ENCODE data around the gene RBM47. TPM values are rescaled to one million over a fixed set of nuclear protein-coding genes. Genes with fewer than 3 reads are reported as not detected.

Gene RBM47
- total RNA-seq, 1 experiment from 2014 or later = 0.28 TPM

GRCh38 chr4:40475609-40476008, 154.1 kb downstream of the RBM47 start:
- TF ChIP-seq CTCF (conservative IDR thresholded peaks at IDR 0.05; ENCODE audit: low read depth, low read length) (no peak), EZH2 (IDR thresholded peaks at IDR 0.05; ENCODE audit: borderline replicate concordance, low read depth, low read length, poor library complexity, severe bottlenecking) (no peak)
- DNase-seq (ENCODE audit: low spot score) = no peak
- intact Hi-C loops (cut with micrococcal nuclease; ENCODE audit: unreplicated experiment) = no loop called here
- CTCF ChIA-PET = no interaction called here
- Histone ChIP-seq H3K36me3 (ENCODE audit: insufficient read depth, low read length, poor library complexity, severe bottlenecking) (no peaks in the 10 kb centered on the region), H3K27me3 (replicated peaks; ENCODE audit: insufficient read depth, low read depth, low read length, poor library complexity) (no peaks in the 10 kb centered on the region), H3K4me1 (ENCODE audit: insufficient read depth, low read length, poor library complexity, severe bottlenecking) (no peaks in the 10 kb centered on the region), H3K27ac (ENCODE audit: low read depth, low read length, poor library complexity, severe bottlenecking) (no peak overlapping the region), H3K9me3 (ENCODE audit: low read depth, low read length, poor library complexity, severe bottlenecking) (no peaks in the 10 kb centered on the region), H3K4me3 (ENCODE audit: low read depth, low read length, poor library complexity, severe bottlenecking) (no peak overlapping the region)
- BruUV-seq (replicated peaks) = no TSS peak
- POLR2A ChIA-PET (ENCODE audit: low non-redundant PET) = no interaction called here

GRCh38 chr4:40473578-40474388, 155.9 kb downstream of the RBM47 start:
- no peaks in the 10 kb centered on the region for H3K36me3 ChIP-seq (ENCODE audit: insufficient read depth, low read length, poor library complexity, severe bottlenecking)
- H3K9me3 ChIP-seq (ENCODE audit: low read depth, low read length, poor library complexity, severe bottlenecking) = no peaks in the 10 kb centered on the region
- H3K4me1 ChIP-seq (ENCODE audit: insufficient read depth, low read length, poor library complexity, severe bottlenecking) = no peaks in the 10 kb centered on the region
- H3K4me3 ChIP-seq (ENCODE audit: low read depth, low read length, poor library complexity, severe bottlenecking) = no peak overlapping the region
- no peak for TF ChIP-seq CTCF (conservative IDR thresholded peaks at IDR 0.05; ENCODE audit: low read depth, low read length)
- no peak for TF ChIP-seq EZH2 (IDR thresholded peaks at IDR 0.05; ENCODE audit: borderline replicate concordance, low read depth, low read length, poor library complexity, severe bottlenecking)
- CTCF ChIA-PET = no interaction called here
- intact Hi-C loops (cut with micrococcal nuclease; ENCODE audit: unreplicated experiment) = no loop called here
- no peak overlapping the region for H3K27ac ChIP-seq (ENCODE audit: low read depth, low read length, poor library complexity, severe bottlenecking)
- no peaks in the 10 kb centered on the region for H3K27me3 ChIP-seq (replicated peaks; ENCODE audit: insufficient read depth, low read depth, low read length, poor library complexity)
- no peak for DNase-seq (ENCODE audit: low spot score)
- POLR2A ChIA-PET (ENCODE audit: low non-redundant PET) = no interaction called here
- no TSS peak for BruUV-seq (replicated peaks)

- CTCF ChIA-PET = no interaction called here
- POLR2A ChIA-PET (ENCODE audit: low non-redundant PET) = no interaction called here
- H3K4me1 ChIP-seq (ENCODE audit: insufficient read depth, low read length, poor library complexity, severe bottlenecking) = no peaks in the 10 kb centered on the region
- BruUV-seq (replicated peaks) = no TSS peak
- H3K36me3 ChIP-seq (ENCODE audit: insufficient read depth, low read length, poor library complexity, severe bottlenecking) = no peaks in the 10 kb centered on the region
- no peak overlapping the region for H3K27ac ChIP-seq (ENCODE audit: low read depth, low read length, poor library complexity, severe bottlenecking)
- no peak overlapping the region for H3K4me3 ChIP-seq (ENCODE audit: low read depth, low read length, poor library complexity, severe bottlenecking)
- intact Hi-C loops (cut with micrococcal nuclease; ENCODE audit: unreplicated experiment) = no loop called here
- no peak for TF ChIP-seq CTCF (conservative IDR thresholded peaks at IDR 0.05; ENCODE audit: low read depth, low read length)
- no peak for TF ChIP-seq EZH2 (IDR thresholded peaks at IDR 0.05; ENCODE audit: borderline replicate concordance, low read depth, low read length, poor library complexity, severe bottlenecking)
- no peaks in the 10 kb centered on the region for H3K27me3 ChIP-seq (replicated peaks; ENCODE audit: insufficient read depth, low read depth, low read length, poor library complexity)
- H3K9me3 ChIP-seq (ENCODE audit: low read depth, low read length, poor library complexity, severe bottlenecking) = no peaks in the 10 kb centered on the region
- no peak for DNase-seq (ENCODE audit: low spot score)
Measured at GRCh38 chr4:40471923-40472322, 157.7 kb downstream of the RBM47 start.
